EL (cell line): ENCODE results near the gene PKN2.
A peak's percentile ranks its signal among the peaks of the same experiment; 100 is the strongest.
"Not testable (repeated sequence)": the region's sequence is repeated elsewhere in the genome, so short reads cannot be mapped to it uniquely, and the experiment has no call there.

Source experiments
- DNase-seq: peaks from one replicate; pipeline ENCODE4 v3.0.0-alpha.2; 2016

Gene PKN2

DNA sequence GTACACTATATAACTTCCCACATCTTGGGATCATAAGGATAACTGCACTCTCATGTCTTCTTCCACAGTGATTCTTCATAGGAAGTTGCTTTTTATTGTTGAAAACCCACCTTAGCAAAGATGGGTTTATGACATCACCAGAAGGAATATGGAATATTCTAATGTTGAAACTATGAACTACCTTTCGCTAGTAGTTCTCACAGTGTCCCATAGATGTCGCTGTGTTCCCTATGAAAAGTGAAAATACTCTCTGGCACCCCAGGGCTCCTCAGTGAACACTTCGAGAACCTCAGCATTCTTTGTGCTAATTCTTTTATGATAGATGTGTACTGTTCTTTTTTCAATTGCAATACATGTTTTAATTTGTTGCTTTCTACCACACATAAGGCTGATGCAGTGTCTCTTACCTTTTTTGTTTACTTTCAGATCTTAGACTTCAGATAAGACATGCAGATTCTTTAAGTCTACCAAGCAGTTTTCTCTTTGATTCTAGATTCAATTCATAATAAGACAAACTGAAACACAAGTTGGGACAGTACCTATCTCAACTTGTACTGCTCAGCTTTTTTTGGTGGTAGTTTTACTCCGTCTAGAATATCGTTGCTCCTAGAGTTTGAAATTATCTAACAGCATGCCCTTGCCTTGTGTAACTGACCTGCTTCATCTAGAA lies 116.4 kb downstream of the PKN2 start:
- peak; percentile 62 for DNase-seq

DNA sequence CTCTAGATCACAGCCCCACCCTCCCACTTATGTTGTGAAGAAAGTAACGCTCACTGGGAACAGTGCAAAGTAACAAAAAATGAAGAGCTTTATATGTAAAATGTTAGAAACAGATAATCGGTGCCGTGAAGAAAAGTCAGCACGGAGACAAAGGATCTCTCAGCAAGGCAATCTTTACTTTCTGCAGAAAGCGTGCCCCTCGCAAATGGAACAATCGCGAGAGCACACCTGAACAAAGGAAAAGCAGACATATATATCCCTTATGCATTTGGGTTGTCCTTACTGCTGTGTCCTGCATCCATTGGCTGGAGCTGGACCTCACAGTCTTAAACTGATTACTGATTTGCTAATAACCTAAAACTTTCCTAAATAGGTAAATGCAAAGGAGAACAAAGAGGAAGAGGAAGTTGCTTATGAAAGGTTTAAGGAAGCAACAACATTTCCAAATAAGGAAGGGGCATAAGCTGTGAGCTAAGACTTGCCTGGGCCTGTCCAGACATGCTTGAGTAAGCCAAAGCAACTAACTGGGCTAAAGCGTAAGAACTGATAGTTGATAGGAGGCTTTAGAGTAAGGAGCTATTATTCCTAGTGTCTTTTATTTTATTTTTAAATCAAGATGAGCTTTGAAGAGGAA lies 117.6 kb downstream of the PKN2 start:
- DNase-seq: peak; percentile 28

DNA sequence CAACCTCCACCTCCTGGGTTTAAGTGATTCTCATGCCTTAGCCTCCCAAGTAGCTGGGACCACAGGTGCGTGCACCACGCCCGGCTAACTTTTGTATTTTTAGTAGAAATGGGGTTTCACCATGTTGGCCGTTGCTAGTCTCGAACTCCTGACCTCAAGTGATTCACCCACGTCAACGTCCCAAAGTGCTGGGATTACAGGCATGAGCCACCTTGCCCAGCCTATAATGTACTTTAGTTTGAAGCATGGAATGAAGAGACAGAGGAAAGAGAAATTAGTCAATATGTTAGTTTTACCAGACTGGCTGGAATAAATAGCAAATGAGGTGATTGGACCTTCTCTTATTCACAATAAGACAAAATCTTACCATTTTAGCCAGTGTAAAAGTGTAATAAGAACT lies 118.3 kb downstream of the PKN2 start:
- peak; percentile 7 for DNase-seq

DNA sequence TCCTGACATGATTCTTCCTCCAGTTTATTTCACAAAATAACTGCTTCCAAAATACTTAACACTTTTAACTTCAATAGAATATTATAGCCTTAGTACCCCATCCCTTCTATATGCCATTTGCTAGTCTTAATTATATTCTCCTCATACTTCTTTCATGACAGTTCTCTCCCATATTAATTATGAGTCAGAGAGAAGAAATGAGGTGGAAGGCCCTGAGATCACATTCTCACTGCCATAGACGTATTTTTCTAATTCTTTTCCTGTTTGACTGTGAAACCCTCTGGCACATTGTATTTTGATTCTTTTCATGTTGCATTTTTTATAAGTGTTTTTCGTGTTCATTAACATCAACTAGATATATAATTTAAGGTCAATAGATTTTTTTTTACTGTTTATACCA lies 118.9 kb downstream of the PKN2 start:
- peak; percentile 77 for DNase-seq

DNA sequence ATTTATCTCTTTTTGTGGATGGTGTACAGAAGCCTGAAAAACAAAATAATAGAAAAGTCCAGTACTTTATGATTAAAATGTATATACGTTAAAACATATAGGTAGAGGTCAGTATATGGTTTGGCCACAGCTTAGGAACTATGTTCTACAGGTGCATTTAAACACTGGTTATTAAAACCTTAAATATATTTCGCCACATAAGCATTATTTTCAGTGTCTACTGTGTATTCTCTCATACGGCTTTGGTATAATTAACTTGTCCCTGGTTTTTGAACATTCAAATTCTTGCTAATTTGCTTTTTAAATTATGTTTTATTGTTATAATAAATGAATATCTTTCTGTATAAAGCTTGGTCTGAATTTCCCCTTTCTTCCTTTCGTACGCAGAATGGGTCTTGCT lies 119.4 kb downstream of the PKN2 start:
- DNase-seq: no peak

DNA sequence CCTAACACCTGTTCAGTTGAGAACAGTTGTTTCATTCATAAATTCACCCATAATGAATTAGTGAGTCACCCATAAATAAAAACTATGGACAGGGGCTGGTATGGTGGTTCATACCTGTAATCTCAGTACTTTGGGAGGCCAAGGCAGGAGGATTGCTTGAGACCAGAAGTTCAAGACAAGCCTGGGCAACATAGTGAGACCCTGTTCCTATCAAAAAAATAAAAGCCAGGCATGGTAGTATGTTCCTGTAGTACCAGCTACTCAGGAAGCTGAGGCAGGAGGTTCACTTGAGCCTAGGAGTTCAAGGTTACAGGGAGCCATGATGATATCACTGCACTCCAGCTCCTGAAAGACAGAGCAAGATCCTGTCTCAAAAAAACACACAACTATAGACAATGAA lies 128.3 kb downstream of the PKN2 start:
- no peak for DNase-seq

DNA sequence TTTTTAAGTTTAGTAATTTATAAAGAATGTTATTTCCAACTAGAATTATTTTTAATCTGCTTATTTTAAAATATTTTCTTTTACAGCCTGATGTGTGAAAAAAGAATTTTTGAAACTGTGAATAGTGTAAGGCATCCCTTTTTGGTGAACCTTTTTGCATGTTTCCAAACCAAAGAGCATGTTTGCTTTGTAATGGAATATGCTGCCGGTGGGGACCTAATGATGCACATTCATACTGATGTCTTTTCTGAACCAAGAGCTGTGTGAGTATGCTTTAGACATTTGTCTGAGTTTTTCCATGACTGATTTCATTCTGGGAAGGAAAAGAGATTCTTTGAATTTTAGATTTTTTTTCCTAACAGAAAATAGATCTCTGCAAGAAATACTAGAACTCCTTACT lies 129.4 kb downstream of the PKN2 start:
- no peak for DNase-seq

DNA sequence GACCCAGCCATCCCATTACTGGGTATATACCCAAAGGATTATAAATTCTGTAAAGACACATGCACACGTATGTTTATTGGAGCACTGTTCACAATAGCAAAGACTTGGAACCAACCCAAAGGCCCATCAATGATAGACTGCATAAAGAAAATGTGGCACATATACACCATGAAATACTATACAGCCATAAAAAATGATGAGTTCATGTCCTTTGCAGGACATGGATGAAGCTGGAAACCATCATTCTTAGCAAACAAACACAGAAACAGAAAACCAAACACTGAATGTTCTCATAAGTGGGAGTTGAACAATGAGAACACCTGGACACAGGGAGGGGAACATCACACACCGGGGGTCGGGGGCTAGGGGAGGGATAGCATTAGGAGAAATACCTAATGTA lies 135.6 kb downstream of the PKN2 start:
- DNase-seq: not testable (repeated sequence)

DNA sequence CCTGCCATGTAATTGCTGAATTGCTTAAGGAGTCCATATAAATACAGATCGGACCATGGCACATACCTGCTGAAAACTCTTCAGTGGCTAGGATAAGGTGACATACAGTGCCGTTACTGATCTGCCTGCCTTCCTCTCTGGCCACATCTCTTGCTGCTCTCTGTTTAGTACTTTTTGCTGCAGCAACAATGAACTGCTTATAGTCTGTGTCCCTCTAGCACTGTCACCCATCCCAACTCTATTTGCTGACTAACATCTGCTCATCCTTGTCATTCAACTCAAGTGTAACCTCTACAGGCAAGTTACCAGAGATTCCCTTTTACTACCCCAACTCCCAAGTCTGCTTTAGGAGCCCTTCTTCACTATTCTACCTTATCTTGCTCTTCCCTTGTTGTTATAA lies 141.6 kb downstream of the PKN2 start:
- no peak for DNase-seq

DNA sequence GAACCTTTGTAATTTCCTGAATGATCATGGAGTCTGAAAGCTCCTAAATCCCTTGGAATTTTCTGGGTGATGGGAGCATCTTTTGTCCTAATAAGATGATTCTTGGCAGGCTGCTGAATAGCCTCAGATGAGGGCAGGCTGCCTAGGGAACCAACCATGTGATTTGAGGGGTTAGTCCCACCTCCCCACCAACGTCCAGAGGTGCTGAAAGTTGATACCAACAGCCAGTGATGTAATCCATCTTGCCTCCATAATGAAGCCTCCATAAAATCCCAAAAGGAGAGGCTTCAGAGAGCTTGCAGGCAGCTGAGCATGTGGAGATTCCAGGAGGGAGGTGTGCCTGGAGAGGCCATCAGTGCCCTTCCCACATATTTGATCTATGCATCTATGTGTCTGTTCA lies 163.6 kb downstream of the PKN2 start:
- no peak for DNase-seq

DNA sequence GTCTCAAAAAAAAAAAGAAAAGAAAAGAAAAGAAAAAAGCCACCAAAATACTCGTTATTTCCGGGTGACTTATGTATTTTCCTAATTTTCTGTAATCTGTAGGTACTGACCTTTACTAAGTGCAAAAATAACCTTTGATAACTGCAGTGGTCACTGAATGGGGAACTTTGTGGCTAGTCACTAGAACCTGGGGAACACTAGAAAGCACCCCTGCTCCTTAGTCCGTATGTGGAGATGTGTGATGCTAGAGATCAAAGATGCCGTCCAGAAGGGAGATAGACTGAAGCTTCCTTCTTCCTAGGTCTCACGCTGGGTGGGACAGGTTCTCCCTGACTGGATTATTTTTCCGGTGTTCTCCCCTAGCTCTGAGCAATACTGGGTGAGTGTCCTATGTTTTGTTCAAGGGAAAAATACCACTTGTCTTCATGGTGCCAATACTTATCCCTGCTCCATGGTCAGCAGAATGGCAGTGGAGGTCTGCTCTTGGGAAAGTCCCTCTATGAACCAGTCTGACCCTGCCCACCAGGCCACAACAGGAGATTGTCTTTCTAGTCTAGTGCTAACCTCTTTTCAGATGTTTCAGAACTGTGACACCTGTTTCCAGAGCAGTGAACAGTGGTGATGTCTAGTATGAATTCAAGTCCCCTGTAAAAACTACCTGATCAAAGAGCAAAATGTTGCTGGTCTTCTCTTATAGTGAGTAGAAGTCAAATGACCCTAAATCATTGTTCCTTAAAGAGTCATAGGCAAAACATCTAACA lies 167.4 kb downstream of the PKN2 start:
- DNase-seq: no peak

DNA sequence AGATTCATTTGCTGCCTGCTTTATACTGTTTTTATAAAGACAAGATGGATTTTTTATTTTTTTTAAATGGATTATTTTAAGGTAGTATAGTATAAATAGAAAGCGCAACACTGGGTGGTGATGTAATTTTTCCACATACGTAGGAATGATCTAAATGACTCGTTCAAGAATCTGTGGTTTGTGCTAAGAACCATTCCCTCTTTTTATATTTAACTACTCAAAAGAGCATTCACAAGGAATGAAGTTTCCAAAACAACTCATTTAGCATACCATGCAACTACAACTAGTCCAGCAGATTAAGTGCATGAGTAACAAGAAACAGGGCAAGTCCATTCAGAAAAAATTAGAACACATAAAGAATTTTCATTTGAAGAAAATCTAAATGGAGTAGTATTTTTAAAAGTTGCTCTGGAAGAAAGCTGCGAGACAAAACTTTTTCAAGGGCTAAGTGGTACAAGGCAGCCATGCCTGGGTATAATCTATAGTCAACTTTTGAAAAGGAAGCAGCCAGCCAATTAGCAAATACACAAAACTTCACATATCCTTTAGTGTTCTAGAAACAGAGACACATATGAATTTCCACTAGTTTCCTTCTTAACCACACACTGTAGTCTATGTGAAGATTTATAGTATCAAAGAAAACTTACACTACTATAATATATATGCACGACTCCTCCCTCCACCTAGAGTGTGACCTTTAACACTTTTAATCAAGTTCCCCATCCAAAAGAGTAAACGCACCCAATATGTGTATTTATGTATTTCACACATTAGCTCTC lies 183.9 kb downstream of the PKN2 start:
- peak; percentile 37 for DNase-seq

DNA sequence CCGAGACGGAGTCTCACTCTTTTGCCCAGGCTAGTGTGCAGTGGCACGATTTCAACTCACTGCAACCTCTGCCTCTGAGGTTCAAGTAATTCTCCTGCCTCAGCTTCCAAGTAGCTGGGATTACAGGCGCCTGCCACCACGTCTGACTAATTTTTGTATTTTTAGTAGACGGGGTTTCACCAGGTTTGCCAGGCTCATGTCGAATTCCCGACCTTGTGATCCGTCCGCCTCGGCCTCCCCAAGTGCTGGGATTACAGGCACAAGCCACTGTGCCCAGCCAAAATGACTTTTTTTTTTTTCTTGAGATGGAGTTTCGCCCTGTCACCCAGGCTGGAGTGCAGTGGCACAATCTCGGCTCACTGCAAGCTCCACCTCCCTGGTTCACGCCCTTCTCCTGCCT lies 185.6 kb downstream of the PKN2 start:
- DNase-seq: not testable (repeated sequence)

DNA sequence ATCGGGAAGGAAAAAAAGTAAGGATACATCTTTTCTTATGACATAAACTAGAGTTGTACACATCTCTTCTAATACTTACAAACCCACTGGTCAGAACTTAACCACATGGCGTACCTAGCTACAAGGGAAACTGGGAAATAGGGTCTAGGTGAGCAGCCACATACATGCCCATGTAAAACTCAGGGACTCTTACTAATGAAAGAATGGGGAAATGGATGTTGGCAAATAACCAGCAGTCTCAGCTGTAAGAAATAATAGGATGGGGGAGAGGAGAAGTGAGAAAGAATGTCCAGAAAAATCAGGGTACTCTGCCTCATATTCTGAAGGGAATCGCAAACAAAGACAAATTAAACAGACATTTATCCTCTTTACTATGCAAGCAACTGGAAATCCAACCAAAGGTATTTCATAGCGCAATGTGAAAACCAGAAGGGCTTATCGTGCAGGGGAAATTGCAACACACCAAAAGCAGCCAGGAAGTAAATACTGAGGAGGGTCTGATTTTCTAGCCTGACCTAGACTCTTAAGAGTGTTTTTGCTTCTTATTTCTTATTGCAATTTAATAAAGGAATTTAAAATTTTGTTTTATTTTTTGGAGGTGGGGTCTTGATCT lies 189.8 kb downstream of the PKN2 start:
- DNase-seq: no peak

DNA sequence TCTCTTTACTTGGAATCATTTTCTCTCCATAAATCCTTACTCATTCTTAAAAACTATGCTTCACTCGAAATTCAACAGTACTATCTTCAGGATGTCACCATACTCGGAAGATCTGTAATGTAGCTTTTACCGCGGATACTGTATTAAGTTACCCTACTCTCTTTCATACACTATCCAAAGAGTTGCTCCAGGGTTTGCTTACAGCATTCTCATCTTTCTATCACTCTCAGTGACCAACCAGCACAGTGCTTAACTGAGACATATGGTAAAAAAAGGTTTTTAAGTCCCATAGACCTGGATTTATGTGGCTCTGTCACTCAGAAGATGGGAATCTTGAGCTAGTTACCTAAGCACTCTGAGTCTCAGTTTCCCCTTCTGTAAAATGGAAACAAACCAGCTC lies 191.5 kb downstream of the PKN2 start:
- DNase-seq: no peak

DNA sequence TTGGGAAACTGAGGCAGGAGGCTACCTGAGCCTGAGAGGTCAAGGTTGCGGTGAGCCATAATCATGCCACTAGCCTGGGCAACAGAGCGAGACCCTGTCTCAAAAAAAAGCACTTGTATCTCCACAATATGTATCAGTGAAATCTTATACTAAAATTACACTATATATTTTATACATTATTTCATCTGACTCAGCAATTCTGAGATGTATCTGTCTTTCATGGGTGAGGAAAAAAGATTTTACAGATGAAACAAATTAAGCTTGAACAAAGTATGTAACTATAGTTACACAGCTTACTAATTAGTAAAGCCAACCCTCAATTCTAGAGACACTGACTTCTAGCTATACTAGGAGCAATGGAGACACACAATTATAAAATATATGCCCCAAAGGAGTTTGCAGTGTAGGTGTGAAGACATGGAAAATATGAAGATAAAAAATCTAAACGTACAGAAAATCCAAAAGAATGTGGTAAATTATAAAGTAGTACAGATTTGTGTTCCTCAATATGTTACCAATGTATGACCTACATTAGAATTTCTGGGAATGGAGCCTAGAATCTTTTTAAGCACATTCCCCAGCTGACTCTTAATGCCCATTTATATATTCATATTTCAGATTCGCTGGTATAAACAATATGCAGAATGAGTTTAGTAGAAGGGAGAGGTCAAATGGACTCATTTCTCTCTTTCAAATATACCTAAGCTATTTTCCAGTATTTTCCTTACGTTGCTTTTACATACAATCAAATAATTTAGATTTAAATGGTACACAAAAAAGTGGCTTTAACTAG lies 192.7 kb downstream of the PKN2 start:
- DNase-seq: no peak

DNA sequence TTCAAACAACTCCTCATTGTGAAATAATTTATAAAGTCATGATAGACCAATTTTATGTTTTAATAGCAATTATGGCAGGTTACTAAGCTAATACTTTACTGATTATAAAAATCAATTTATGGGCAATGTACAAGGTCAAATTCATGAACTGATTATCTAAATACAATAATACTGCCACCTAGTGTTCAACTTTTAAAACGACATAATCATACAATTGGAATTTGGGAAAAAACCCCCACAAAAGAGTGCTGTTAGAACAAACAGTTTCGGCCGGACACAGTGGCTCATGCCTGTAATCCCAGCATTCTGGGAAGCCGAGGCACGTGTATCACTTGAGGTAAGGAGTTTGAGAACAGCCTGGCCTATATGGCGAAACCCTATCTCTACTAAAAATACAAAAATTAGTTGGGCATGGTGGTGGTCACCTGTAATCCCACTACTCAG lies 193.3 kb downstream of the PKN2 start:
- peak; percentile 47 for DNase-seq

DNA sequence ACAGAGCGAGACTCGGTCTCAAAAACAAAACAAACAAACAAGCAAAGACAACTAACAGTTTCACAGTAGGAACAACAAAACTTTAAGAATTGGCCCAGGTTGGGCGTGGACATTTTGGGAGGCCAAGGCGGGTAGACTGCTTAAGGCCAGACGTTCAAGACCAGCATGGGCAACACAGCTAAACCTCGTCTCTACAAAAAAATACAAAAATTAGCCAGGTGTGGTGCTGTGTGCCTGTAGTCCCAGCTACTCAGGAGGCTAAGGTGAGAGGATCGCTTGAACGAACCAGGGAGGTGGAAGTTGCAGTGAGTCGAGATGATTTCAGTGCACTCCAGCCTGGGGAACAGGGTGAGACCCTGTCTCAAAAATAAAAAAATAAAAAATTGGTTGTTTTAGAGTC lies 193.8 kb downstream of the PKN2 start:
- DNase-seq: no peak

DNA sequence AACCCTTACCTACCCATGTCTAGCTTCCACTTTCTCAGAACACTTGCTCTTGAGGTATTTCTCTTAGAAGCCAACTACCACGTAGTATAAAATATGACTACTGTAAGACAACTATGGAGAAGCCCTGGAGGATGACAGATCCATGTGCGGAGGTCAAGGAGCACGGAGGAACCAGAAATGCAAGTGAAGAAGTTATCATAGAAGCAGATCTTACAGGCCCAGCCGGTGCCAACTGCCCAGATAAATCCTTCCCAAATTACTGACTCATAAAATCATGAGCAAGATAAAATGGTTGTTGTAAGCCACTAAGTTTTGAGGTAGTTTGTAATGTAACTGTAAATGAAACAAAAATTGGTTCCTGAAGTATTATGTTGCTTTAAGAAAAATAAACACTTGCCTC lies 194.7 kb downstream of the PKN2 start:
- no peak for DNase-seq

DNA sequence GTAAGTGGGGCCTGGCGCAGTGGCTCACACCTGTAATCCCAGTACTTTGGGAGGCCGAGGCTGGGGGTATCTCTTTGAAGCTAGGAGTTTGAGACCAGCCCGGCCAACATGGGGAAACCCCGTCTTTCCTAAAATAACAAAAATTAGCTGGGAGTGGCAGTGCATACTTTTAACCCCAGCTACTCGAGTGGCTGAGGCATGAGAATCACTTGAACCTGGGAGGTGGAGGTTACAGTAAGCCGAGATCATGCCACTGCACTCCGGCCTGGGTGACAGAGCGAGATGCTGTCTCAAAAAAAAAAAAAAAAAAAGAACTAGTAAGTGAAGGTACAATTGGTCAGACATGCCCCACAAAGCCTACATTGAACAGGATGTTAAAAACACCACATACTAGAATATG lies 196.6 kb downstream of the PKN2 start:
- not testable (repeated sequence) for DNase-seq

DNA sequence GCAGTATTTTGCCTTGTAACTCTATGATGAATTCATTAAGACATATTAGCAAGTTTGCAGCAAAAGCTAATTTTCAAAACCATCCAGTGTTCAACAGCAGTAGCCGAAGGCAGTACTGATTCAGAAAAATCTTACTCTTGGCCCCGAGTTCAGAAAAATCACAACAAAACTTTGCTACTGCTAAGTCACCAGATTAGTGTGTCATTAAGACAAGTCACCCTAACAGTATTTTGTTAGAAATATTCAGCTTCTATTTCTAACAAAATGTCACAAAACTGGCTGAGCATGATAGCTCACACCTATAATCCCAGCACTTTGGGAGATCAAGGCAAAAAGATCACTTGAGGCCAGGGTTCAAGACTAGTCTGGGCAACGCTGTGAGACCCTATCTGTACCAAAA lies 199.1 kb downstream of the PKN2 start:
- DNase-seq: no peak
